Inflammatory macrophage (primary cell): Measurements from ENCODE around the gene JAK3.

Source experiments
- DNase-seq, 2 donors: peaks; one replicate each; pipeline ENCODE4 v3.0.0-alpha.2; 2020 to 2022

The JAK3 gene

GRCh38 chr19:17865364-17866311, 17.9 kb upstream of the JAK3 start:
- DNase-seq, result no peak

GRCh38 chr19:17863520-17864182, 15.9 kb upstream of the JAK3 start:
- no peak for DNase-seq

GRCh38 chr19:17862711-17863519, 15.1 kb upstream of the JAK3 start:
- no peak for DNase-seq

- DNase-seq, result no peak
Measured at GRCh38 chr19:17861542-17862402, 14.0 kb upstream of the JAK3 start.

- no peak for DNase-seq
Measured at GRCh38 chr19:17860993-17861360, 13.2 kb upstream of the JAK3 start.

- peak; percentile 24 to 59 for DNase-seq
Measured at GRCh38 chr19:17860331-17860992, 12.7 kb upstream of the JAK3 start.

- DNase-seq, result peak; percentile 100
Measured at GRCh38 chr19:17859533-17860330, 11.9 kb upstream of the JAK3 start, which contains the start of gene RPL18A. RPL18A (plus strand) TSS chr19:17859910; CDS start chr19:17859957, 47 bp downstream.

- peak; percentile 84 to 85 for DNase-seq
Measured at GRCh38 chr19:17855280-17856152, 7.7 kb upstream of the JAK3 start.

- DNase-seq, result no peak
Measured at GRCh38 chr19:17854061-17854460, 6.3 kb upstream of the JAK3 start.

GRCh38 chr19:17848595-17849292, 962 bp upstream of the JAK3 start:
- peak; percentile 20 to 53 for DNase-seq

GRCh38 chr19:17846146-17846545, 1.6 kb downstream of the JAK3 start:
- DNase-seq, result no peak

- DNase-seq, result no peak
Measured at GRCh38 chr19:17843908-17844490, 3.8 kb downstream of the JAK3 start.

- peak in 1 of 2 donors; percentile 30 for DNase-seq
Measured at GRCh38 chr19:17843292-17843827, 4.4 kb downstream of the JAK3 start.

- no peak for DNase-seq
Measured at GRCh38 chr19:17842663-17843291, 5.0 kb downstream of the JAK3 start.

- no peak for DNase-seq
Measured at GRCh38 chr19:17841810-17842662, 5.7 kb downstream of the JAK3 start.

GRCh38 chr19:17841371-17841809, 6.4 kb downstream of the JAK3 start:
- no peak for DNase-seq
